GM21367 (cell line): ENCODE results near the gene BCOR.

ENCODE experiments used
- ATAC-seq: cut with Tn5 transposase; IDR thresholded peaks from one replicate; pipeline ENCODE4 v1.9.1; 2021; ENCODE audit not compliant: unreplicated experiment

The BCOR gene

DNA sequence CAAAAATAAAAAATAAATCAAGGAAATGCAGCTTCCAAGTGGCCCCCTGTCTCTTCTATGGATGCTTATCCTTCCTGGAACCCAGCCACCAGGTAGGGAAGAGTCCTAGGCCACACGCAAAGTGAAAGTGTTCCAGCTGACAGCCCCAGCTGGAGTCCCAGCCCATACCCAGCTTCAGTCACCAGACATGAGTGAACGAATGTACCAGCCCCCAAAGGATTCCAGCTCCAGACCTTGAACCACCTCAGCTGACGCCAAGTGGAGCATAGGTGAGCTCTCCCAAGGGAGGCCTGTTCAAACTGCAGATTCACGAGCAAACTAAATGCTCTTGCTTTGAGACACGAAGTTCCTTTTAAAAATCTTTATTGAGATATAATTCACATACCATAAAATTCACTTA is 62.0 kb downstream of the BCOR start:
- ATAC-seq = no peak

DNA sequence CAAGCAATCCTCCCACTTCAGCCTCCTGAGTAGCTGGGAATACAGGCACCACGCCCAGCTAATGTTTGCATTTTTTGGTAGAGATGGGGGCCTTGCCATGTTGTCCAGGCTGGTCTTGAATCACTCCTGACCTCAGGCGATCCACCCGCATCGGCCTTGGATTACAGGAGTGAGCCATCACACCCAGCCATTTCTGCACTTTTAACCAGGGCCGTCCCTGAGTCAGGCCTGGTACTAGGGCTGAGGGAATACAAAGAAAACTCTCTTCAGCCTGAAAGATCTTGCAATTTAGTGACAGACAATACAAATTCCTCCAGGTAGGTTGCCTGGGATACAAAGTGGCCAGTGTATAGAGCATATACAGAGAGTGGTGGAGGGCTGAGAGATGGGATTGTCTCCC is 65.8 kb downstream of the BCOR start:
- ATAC-seq = no peak

DNA sequence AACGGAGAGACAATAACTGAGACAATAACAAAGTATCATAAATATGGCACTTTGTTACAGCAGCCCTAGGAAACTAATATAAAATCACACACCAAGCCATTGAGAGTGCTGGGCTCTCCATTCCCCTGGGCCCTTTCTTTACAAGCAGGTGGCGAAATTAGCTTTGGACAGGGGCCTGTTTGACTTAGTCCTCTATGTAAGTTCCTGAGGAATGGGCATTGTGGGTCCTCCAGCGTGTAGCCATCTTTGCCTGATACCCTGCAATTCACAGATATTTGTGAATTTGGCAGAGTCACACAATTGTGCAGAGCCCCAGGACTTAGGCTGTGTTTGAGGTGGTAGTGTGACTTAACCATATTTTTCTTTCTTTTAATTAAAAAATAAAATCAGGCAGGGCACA is 67.6 kb downstream of the BCOR start:
- no peak for ATAC-seq

DNA sequence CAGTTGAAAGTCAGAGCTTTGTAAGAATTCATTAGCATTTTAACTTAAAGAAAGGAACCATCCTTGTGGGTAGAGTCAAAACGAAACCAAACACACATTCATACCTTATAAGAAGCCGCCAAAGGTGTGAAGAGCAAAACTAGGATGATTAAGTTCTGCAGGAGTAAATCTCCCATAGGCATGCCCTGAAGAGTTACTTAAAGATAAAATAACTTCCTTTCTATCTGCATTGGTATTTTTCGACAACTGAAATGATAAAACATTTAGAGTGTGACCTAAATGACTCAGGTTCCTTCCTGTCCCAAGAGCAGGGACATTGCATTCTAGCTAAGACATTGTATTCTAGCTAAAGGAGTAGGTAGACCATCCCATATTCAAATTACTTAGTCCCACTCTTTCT is 75.3 kb downstream of the BCOR start:
- ATAC-seq = no peak

DNA sequence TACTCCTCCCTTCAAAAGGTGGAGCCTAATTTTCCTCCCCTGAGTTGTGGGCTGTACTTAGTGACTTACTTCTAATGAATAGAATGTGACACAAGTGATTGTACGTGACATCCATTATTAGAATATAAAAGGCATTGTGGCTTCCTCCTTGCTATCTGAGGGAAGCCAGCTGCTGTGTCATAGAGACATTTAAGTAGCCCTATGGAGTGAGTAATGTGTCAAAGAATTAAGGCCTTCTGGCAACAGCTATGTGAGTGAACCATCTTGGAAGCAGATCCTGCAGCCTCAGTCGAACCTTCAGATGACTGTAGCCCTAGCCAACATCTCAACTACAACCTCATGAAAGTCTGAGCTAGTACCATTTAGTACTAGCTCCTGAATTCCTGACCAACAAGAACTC is 76.1 kb downstream of the BCOR start:
- ATAC-seq = no peak

DNA sequence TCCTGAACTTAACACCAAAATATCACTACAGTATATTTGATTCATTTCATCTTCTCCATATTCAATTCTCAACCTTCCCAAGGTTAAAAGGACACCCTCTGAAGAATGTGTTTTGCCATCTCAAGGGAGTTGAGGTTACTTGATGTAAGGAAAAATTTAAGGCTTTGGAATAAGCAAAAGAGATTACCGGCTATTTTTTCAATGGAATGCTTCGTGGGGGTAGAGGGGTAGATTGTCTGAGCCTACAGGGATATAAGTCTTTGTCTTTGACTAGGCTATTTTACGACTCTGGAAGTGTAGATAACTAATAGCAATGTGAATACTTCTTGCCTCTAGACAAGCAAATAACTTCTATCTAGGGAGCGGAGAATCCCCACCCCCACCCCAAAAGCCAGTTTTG is 78.2 kb downstream of the BCOR start:
- no peak for ATAC-seq

DNA sequence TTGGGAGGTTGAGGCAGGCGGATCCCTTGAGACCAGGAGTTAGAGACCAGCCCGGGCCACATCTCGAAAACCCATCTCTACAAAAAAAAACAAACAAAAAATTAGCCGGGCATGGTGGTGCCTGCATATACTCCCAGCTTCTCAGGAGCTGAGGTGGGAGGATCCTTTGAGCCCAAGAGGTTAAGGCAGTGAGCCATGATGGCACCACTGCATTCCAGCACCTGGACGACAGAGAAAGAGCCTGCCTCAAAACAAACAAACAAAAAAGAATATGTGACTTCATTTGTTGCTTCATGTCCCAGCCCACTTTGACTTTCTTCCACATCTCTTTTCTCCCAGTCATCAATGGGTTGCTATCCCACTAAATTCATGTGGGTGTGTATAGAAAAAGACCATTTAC is 79.7 kb downstream of the BCOR start:
- ATAC-seq = no peak

DNA sequence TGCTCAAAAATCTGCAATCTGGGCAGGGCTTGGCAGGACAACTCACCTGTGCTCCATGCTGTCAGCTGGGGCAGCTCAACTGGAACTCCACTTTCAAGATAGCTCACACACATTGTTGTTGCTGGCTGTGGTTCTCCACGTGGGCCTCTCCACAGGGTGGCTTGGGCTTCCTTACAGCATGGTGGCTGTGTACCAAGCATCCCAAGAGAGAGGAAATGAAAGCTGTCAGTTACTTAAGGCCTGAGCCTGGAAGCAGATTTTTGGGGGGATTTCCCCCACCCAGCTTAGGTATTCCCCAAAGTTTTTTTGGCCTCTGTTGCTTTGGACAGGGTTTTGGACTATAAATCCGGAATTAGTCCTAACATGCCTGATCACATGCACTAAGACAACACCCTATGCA is 81.0 kb downstream of the BCOR start:
- no peak for ATAC-seq

DNA sequence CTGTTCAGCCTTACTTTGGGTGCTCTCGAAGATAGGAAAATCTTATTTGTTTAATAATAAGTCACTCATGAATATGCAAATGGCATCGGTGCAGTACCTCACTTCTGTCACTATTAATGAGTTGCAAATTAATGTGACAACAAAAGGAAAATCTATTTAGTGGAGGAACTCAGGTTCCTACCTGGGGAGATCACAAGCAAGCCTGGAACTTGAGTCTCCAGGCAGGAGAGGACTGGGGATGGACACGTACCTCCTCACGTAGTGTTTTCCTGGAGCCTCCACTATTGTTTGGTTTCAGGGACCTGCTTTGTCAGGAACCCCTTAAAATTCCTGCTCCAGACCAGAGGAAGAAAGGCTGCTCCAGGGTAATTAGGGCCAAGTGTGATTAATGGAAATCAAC is 82.1 kb downstream of the BCOR start:
- ATAC-seq = no peak

DNA sequence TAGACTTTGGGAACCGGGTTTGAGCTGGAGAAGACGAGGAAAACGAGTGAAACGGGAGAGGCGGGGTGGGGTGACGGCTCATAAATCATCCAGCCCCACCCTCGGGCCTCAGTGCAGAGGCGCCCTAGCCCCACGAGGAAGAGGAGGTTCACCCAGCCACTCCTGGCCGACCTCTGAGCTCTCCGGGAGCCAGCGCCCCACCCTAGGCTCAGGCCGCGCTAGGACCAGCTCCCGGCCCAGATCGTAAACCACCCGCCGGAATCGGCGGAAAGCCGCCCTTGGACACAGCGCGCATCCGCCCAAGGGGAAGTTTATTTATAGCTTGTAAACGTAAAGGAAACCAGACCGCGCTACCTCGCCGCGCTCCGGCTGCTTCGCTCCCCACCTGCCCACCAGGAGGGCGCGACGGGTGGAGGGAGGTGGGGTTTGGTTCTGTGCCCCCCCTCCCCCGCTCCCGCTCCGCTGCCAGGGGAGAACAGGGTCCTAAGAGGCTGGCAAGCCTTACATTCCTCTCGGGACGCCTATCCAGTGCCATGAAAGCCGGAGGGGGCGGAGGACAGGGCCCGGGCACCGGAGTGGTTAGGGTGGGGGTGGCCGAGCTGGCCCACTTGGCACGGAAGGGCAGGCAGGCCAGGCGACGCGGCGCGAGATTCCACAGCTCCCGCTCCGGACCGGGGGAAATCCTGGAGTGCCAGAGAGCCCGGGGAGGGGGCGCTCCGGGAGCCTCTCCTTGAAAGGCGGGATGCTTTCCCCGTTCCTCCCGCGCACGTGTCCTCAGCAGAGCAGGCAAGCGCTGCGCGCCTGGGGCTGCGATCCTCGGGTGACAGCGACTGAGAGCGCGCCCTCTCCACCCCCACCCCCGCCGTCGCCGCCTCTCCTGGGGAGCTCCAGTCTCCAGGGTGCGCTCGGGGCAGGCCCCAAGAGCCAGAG is 84.2 kb downstream of the BCOR start:
- no peak for ATAC-seq

DNA sequence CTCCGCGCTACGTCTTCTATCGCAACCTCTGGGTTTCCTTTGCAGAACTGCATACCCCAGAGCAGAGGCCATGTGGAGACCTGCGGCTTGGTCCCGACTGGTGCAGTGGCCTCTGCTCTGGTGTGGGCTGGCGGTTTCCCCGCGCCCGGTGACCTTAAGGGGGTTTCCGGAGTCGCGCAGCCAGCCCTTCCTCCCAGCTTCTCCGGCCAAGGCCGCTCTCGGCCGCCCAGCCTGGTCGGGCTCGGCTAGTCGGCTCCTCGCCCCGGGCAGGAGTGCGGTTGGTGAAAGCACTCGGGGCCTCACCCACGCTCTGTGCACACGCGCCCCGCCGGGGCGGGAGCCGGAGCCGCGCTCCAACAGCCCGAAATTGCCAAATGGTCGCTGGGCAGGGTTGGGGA is 84.9 kb downstream of the BCOR start:
- peak; percentile 41 for ATAC-seq

DNA sequence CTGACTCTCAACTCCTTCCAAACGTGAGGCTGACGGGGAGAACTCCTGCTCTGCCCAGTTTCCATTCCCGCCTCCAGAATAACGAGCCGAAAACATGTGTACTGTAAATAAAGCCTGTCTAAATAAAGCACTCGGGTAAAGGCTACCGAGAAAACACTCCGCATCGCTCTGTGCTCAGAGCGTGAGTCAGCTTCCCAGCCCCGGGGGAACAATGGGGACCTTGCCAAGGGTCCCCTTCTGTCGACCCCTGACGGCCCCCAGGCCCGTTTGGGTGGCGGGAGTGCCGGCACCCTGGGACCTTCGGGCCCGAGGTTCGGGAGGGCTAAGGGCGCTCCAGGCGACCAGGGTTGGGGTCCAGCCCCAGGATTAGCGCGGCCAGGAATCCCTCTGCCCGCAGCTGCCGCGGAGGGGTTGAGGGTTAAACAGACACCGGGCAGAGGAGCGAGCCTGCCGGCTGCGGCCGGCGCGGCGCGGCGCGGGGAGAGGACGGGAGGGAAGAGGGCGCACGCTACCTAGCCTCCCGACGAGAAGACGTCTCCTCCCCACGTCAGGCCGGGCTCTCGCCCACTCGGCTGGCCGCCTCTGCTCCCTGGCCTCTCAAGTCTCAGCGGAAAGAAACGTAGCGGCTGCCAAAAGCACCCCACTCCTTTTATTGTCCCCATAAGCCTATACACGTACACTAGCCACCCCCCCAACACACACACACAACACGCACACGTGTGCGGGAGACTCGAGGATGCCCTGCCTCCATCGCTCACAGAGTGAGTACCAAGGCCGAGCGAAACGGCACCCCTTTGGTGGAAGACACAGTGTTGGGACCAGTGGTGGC is 85.5 kb downstream of the BCOR start:
- no peak for ATAC-seq

DNA sequence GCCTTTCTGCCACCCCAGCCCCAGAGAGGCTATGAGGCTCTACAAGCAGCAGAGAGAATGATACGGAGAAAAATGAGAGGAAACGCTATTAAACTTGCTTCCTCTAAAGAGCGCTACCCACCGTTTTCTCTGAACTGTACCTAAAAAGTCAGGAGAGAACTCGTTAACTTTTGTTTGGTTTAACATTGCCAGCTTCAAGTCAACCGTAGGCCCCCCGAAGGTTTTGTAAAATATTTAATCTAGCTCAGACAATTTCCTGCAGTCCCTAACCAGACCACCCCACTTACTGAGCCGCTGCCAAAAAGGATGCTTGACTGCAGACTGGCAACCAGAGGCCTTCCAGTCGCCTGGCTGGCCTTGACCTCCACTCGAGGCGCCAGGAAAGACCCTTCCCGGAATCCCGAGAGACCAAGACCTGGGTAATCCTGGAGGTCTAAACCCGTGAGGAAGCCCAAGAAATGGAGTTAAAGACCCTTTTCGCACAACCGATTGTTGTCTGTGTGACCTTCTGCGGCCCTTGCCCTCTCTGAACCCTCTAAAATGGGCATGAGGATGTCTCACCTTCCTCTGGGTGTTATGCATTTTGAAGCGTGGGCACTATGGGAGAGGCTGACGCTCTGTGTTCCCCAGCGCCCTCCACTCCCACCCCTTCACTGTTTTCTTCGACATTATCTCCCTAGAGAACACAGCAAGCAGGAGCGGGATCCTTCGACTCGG is 86.3 kb downstream of the BCOR start:
- ATAC-seq = no peak

DNA sequence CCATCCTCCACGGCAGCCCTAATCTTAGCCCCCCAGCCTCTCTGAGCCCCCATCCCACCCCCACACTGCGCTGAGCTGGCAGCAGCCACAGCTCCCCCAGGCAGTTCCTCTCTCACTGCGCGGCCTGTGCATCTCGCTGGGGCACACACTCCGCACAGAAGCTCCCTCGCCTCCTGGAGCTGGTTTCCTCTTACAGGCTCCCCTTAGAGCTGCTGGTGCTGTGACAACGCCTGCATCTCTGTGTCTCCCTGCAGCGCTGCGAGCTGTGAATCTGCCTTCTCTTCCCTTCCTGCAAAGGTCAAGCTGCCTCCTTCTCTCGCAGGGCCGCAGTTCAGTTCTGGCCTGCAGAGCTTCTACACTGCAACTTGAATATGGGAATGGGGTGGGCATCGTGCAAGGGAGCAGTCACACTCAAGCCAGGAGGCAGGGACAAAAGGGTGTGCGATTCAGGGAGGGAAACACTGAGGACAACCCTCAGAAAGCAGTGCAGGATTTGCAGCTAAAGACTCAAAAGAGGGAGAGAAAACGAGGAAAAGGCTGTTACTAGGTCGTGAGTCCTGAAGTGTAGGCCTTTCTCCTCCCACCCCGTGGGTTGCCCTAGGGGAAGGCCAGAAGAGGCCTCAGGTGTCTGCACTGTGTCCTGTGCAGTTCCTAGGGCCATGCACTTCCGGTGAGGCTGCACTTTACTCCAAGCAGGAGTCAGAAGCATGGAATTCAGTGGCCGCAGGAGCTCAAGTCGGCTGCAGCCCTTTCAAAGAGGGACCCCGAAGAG is 87.0 kb downstream of the BCOR start:
- ATAC-seq = no peak

DNA sequence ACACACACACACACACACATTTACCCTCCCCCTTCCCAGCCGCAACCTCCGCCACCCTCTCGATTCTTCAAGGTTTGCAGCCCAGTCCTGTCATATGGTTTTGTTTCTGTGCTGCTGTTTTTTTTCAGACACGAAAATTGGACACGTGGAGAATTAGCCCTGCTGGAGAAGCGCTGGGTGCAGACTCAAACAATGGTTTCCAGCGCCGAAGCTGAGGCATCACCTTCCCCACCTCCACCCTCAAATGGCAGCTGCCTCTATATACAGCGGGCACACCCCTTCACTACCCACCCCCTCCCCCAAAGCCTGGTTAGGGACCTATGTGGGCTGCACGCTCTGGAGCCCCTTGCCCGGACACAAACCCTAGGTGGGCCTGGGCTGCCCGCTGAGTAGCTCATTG is 87.9 kb downstream of the BCOR start:
- no peak for ATAC-seq

DNA sequence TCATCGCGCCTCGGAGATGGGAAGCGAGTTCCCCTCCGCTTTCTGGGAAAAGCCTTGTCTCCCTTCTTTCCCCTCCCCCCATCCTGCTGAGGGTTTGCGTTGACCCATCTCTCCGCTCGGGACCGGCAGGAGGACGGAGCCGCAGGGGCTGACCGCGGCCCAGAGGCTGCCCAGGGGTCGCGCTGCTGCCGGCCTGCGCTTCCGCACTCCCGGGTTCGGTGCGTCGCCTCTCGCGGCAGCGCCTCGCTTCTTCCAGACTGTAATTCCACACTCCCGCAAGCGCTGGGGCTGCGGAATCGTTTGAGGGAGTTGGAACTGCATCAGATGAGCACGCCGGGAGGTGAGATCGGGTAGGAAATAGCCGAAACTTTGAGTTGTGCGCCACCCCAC is 88.3 kb downstream of the BCOR start:
- ATAC-seq = no peak

DNA sequence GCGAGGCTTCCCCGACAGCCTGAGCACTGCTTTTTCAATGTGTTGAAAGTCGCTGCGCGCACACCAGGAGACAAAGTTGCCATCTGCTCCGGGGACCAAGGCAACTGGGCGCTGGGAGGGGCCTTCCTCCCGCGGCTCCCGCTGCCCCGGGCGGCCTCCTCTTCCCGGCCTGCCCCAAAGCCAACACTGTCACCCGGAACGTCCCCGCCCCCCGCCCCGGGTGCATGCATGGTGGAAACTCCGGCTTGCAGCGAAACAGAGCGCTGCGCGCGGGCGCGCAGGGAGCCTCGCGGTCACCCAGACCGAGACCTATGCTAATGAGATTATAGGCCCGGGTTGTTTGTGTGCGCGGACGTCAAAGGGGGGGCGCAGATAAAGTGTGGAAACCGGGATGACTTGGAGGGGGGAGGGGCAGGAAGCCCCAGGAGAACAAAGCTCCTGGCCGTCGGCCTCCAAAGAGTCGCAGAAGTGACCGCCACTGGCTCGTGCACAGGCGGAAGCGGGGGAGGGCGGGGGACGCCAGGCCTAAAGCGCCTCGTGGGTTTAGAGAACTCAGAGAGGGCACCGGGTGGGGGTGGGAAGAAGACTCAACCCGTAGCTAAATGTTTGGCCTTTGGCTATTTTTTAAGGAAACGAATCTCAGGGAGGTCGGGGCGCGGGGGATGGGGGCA is 88.8 kb downstream of the BCOR start:
- no peak for ATAC-seq

DNA sequence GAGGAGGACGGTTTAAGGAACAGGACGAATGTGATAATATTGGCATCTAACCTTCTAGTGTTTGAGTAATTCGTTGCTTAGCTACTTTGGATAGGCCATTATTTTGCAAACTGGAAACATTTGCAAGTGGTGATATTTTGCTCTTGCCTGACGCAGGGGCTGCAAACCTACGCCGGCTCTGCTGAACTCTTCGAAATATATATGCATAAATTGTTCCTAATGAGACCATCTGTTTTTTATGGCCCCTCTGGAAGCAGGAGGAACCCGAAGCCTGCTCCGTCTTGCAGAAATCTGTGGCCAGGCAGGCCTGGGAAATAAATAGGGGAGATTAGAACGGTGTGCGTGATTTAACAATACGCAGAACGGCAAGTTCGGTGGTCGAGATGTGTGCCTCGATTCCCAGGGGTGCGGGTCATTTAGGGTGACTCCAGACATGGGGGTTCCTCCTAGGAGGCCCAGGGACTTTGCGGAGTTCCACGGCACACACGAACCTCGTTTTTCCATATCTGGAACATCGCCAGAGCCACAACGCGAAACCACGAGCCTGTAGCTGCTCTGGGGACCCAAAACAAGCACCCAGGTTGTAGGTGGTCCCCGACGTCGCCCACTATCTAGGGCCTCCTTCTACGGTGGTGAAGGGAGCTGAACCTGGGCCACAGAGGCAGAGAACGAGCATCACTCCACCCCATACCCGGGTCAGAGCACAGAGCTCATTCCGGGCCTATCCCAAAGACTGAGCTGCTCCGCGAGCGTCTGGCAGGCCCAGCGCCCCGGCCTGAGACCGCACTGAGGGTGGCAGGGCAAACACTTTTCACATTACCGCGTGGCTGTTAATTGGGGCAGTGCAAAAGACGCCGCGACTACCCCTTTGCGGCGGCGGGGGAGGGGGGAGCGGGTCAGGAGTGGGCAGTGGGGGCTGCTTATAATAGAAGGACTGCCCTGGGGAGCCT is 89.7 kb downstream of the BCOR start:
- no peak for ATAC-seq

DNA sequence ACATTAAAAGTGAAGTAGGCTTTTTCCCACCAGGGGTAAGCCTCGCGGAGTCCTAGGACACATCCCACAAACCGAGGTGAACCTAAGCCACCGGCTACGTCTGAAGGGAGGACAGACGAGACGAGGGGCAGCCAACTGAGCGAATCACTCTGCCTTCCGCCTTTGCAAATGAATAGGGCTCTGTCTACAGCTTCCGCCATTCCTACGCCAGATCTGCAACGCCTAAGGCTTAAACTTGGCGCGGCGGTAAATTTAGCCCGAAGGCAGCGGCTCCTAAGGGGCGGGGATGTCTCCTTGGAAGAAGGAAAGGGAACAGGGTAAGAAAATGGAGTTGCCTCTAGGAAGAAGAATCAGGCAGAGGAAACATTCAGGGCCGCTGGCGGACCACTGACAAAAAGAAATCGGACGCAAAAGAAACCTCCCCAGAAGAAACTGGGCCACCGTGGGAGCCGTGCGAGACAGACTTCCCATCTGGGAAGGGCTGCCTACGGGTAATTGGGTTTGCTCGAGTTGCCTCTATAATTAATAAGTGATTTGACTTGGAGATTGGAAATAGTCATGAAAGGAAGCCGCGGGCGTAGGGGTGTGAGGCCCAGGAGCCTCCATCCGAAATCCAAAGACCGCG is 90.5 kb downstream of the BCOR start:
- ATAC-seq = no peak
